ENCODE measurements around the gene CDR2. TPM values are rescaled to one million over a fixed set of nuclear protein-coding genes. Genes with fewer than 3 reads are reported as not detected.

Gene CDR2
- total RNA-seq, 1 donor from 2014 or later, result 31.1 TPM

- DNase-seq (ENCODE audit: low spot score) (no peak), ATAC-seq (no peak)
- intact Hi-C loops (cut with DNase I), result loop anchor here (5.0 to 10.0 kb wide), 2 partner anchors 89 to 292 kb away; partner anchors contain the start of genes EEF2K, MOSMO and PDZD9
Observed at GRCh38 chr16:22296225-22297113, 78.0 kb downstream of the CDR2 start.

Other genes with a start within 250 kb of the CDR2 start
- not detected for gene SDR42E2, start 212.1 kb downstream of the CDR2 start, total RNA-seq
- 47.0 TPM for gene EEF2K, start 168.3 kb downstream of the CDR2 start, total RNA-seq
- 43.5 TPM for gene POLR3E, start 77.2 kb downstream of the CDR2 start, total RNA-seq
- 320 TPM for gene NPIPB5, start 136.3 kb upstream of the CDR2 start, total RNA-seq

Measured in sciatic nerve (tissue), 2 donors.